ENCODE data around the gene ALKBH2.
A peak's percentile ranks its signal among the peaks of the same experiment; 100 is the strongest.

Gene ALKBH2

DNA sequence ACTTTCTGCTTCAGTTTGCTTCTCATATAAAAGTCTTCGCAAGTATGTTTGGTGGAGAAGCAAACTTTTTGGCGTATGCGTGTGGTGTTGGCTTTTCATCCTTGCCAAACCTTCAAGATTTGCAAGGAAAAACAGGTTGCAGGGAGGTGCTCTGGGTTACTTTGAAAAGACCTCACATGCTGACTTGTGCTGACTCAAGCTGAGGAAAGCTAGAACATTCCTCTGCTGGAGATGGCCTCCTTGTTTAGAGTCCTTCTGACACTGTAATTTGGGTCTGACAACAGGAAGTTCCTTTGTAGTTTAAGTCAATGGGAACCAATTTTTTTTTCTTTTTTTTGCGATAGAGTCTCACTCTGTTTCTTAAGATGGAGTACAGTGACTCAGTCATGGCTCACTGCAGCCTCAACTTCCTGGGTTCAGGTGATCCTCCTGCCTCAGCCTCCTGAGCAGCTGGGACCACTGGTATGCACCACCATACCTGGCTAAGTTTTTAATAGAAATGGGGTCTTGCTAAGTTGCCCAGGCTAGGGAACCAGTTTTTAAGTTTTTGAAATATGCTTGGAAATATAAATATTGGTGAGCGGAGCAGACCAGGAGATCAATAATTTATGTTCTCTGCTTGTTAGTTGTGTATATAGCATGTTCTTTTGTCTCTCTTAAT, 20.5 kb upstream of the ALKBH2 start:
- no peak for FAIRE-seq

DNA sequence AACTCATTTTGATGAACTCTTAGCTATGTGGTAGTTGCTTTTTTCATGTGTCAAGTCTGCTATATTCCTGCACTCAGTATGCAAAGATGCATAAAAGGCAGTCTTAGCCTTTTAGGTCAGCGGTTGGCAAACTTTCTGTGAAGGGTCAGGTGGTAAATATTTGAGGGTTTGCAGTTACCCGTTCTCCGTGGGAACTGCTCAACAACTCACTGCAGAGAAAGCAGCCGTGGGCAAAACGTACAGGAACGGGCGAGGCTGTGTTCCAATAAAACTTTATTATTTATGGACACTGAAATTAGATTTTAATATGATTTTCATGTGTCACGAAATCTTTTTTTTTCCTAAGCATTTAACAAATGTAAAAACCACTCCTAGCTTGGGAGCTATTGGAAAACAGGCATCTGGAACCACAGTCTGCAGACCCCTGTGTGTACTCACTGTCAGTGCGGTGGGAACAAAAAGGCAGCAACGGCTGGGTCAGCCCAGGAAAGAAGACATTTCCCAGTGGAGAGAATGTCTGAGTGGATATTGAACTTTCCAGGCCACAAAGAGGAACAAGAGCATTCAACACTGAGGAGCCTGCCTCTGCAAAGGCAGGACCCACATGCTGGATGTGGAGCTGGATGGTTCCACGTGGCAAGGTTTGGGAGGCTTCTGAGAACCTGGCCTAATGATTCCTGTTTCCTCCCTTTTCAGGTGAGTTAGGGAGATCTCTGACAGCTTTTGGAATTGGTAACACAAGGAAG, 19.6 kb upstream of the ALKBH2 start:
- no peak for FAIRE-seq

DNA sequence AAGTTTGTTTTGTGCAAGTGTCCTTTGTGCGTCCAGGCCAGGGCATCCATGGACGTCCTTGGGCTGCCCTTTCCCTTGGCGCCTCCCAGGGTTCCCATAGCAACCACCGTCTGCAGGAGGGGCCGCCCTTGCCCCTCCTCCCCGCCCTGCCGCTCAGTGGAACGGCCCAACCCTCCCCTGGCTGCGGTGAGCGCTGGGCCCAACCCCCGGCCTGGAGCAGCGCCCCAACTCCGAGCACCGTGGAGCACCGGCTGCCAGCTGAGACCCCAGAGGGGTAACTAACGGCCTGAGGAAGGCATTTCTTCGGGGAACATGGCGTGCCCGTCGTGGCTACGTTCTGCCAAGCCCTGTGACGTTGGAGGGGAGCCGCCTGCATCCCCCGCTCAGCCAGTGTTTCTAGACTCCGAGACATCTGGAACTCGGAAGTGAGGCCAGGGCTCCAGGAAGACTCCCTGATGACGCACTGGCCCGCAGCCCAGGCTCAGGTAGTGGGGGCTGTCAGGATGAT, 17.8 kb upstream of the ALKBH2 start:
- FAIRE-seq = peak; percentile 49

DNA sequence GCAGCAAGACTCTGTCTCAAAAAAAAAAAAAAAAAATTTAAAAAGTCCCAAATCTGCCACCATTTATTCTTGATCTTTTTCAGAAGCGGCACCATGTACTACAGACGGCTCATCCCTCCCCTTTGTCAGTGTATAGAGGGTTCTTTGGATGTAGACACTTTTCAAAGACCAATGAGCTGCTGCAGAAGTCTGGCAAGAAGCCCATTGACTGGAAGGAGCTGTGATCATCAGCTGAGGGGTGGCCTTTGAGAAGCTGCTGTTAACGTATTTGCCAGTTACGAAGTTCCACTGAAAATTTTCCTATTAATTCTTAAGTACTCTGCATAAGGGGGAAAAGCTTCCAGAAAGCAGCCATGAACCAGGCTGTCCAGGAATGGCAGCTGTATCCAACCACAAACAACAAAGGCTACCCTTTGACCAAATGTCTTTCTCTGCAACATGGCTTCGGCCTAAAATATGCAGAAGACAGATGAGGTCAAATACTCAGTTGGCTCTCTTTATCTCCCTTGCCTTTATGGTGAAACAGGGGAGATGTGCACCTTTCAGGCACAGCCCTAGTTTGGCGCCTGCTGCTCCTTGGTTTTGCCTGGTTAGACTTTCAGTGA, 16.6 kb upstream of the ALKBH2 start:
- no peak for FAIRE-seq

DNA sequence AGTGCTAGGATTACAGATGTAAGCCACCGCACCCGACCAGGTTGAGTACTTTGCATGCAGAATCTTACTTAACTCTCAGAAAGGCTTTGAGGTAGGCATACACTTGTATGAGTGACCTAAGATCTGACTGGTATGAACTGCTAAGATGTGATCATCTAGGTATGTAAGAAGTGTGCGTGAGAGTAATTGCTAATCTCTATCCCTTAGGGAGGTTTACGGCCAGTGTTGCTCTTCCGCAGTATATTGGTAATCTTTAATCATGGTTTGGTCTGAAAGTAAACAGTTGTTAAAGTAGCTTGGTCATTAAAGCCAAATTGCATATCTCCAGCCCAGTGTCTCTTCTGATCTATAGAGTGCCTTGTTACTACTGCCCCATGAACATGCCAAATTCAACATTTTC, 11.9 kb upstream of the ALKBH2 start:
- FAIRE-seq = no peak

DNA sequence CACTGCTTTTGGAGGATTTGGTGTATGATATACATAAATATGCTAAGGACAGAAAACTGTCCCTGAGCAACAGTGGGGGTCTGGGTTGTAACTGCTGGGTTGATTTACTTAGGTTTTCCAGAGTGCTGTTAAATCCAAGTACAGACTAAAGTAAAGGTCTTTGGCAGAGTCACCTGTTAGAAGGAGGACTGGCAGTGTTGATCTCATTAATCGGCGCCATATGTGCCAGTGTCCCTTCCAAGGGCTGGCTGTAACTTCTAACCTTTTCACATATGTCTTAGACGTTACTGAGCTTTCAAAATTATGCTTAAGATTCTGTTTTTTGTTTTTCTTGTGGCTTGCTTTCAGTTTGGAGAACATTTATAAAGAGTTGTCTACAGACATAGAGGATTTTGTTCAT, 9.2 kb upstream of the ALKBH2 start:
- FAIRE-seq = no peak

DNA sequence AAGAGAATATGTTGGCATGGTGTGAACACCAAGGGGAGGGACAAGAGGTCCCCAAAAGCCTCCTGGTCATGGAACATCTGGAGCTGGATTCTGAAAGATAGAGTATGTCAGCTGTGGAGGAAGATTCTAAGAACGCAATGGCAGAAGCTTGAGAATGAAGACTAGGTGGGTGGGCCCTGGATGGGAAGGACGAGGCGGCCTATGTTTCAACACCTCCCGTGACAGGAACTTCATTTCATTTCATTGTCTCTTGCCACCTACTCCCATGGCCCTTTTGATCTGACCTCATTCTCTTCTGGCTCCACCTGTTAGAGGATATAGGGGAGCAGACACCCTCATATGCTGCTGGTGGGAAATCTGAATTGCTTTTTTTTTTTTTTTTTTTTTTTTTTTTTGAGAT, 7.5 kb upstream of the ALKBH2 start:
- FAIRE-seq = no peak

DNA sequence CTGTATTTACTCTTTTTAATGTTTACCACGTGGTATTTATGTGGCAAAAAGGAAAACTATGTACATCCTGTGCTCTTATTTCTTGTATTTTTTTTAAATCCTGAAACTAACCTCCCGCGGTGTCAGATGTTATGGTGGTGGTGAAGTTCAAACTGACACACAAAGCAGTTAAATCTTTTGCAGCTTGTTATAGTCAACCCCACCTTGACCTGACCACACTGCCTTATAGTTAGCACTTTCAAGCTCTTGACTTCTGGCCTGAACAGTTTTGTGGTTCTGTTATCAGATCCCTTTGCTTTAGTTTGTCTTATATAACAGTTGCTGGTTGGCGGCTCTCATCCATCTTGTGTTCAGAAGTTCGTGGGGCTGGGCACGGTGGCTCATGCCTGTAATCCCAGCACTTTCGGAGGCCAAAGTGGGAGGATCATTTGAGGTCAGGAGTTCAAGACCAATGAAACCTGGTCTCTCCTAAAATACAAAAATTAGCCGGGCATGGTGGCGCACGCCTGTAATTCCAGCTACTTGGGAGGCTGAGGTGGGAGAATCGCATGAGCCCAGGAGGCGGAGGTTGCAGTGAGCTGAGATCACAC, 6.3 kb upstream of the ALKBH2 start:
- FAIRE-seq = no peak

DNA sequence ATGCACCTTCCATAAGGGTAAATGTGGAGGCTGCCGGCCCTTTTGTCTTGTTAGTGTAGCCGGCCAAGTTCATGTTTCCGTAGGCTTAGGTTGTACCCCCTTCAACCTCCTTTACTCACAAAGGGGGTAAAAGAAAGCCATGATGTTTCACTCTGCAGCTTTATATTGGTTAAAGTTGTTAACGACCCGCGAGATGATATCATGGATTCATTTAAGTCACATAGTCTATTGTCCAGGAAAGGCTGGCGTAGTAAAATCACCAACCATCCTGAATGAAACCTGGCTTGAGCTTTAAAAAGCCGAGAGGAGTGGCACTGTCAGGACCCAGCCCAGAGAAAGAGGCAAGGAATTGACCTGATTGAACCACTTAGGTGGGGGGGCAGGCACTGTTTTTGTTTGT, 5.4 kb upstream of the ALKBH2 start:
- FAIRE-seq = no peak

DNA sequence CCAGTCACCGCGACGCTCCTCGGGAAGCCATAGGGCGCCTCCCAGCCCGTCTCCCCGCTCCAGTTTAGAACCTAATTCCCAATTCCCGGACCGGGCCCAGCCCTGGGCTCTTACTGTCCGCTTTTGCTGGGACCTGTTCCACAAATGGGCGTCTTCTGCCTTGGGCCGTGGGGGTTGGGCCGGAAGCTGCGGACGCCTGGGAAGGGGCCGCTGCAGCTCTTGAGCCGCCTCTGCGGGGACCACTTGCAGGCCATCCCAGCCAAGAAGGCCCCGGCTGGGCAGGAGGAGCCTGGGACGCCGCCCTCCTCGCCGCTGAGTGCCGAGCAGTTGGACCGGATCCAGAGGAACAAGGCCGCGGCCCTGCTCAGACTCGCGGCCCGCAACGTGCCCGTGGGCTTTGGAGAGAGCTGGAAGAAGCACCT, 4.9 kb upstream of the ALKBH2 start:
- no peak for FAIRE-seq

DNA sequence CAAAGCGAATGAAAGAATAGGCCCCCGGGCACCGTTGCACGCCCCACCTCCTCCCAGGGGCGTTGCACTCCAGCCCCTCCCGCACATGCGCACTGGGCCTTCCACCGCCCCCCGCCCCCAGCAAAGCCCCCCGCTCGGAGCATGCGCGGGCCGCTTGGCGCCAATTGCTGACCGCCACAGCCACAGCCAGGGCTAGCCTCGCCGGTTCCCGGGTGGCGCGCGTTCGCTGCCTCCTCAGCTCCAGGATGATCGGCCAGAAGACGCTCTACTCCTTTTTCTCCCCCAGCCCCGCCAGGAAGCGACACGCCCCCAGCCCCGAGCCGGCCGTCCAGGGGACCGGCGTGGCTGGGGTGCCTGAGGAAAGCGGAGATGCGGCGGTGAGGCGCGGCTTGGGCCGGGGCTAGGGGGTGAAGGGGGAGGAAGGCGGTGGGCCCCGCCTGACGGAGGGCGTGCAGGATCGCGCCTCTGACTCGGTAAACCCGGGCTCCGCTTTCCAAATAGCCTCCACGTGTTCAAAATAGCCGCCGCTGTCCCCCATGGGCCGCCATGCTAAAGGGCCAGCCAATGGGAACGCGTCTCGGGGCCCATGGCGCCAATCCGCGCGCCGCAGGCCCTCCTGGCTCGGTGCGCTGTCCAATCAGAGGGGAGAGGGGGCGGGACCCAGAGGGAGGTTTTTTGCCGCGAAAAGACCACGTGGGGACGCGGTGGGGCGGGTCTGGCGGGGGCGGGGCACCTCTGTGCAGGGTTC, 4.3 kb upstream of the ALKBH2 start, which contains the start of gene UNG:
TSS of gene UNG (plus strand) at position 163 of the 748 bp plus-strand sequence. CDS start at position 246, 83 bp downstream.
- FAIRE-seq = peak; percentile 81

DNA sequence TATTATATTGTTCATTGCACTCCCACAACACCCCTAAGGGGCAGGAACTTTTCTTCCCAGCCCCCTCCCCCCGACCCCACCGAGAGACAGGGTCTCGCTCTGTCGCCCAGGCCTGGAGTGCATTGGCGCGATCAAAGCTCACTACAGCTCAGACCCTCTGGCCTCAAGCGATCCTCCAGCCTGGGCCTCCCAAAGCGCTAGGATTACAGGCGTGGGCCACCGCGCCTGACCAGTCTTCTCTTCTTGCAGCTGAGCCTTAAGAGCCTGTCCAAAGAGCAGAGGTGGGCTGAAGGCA, 3.8 kb upstream of the ALKBH2 start:
- no peak for FAIRE-seq

DNA sequence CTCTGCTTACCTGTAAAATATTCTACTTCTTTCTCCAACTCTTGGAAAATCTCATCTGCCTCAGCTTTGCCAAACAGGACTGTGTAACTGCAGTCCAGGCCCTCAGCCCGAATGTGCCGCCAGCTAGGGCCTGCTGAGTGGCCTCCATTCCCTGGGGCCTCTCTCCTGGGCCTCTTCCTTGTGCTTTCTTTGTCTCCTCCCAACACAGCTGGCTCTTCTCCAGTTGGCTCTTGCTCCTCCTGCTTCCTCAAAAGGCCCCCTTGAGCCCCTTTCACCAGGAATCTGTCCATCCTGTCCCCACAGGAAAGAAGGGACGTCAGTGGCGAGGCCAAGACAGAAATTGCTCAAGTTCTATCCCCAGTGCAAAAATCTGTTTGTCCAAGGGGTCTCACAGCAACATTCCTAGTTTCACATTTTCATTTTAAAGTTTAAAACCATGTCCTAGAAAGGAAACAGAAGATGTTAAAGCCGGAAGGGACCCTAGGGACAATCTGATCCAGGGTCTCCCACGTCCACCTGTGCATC, 713 bp downstream of the ALKBH2 start:
- no peak for FAIRE-seq

DNA sequence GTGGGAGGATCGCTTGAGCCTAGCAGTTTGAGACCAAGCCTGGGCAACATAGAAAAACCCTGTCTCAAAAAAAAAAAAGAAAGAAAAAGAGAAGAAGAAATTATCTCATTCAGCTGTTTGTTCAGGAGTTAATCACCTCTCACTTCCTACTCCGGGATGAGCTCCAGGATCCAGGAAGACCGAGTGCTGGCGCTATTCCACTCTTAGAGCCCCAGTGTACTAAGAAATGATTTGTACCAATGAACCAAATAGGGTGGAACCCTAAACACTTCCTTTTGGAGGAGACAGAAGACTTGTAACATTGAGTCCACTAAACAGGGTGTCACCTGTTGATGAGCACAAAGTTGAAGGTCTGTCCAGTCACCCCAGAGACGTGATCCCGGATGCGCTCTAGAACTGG, 3.6 kb downstream of the ALKBH2 start:
- no peak for FAIRE-seq

DNA sequence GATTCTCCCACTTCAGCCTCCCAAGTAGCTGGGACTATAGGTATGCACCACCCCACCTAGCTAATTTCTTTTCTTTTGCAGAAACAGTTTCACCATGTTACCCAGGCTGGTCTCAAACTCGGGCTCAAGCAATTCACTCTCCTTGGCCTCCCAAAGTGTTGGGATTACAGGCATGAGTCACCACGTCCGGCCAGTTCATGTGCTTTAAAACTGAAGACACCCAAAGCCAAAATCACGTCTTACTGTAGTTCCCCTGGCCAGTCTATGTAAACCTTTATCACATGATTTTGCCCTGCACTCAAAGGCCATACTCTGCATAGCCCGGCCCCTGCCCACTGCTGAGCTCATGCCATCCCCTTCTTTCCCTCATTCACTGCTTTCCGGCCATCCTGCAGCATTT, 4.5 kb downstream of the ALKBH2 start:
- FAIRE-seq = no peak

DNA sequence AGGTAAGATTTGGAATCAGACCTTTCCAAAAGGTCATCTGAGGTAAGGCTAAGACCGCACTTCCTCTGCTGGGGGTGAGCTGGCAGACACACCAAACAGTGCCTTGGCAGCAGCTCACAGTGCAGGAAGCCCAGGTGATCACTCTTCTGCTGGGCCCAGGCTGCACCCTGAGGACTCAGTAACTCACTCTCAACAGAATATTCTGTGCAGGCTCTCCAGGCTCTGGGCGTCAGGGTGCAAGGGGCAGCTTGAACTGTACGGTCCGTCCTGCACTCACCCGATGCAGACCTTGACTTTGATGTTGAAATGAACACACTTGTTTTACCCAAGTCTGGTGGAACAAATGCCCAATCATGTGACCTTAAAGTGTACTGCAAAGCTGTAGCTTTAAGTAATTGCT, 6.0 kb downstream of the ALKBH2 start:
- no peak for FAIRE-seq

DNA sequence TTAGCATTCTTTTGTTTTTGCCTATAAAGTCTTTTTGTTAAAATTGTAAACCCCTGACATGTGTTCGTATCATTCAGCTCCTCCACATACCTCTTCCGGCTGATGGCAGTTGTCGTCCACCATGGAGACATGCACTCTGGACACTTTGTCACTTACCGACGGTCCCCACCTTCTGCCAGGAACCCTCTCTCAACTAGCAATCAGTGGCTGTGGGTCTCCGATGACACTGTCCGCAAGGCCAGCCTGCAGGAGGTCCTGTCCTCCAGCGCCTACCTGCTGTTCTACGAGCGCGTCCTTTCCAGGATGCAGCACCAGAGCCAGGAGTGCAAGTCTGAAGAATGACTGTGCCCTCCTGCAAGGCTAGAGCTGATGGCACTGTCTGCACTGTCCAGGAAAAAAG, 7.7 kb downstream of the ALKBH2 start:
- FAIRE-seq = no peak

DNA sequence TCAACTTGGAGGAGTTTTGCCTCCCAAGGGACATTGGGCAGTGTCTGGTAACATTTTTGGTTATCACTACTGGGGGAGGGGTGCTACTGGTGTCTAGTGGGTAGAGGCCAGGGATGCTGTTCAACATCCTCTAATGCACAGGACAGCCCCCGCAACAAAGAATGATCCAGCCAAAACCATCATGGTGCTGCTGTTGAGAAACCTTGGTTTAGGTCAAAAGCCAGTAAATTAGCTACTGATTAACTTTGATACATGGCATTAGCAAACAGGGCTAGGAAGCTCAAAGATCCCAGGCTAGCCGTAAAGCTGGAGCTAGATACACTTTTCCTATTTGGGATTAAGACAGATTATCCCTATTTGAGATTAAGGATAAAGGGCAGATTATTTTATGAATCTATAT, 8.8 kb downstream of the ALKBH2 start:
- FAIRE-seq = no peak

DNA sequence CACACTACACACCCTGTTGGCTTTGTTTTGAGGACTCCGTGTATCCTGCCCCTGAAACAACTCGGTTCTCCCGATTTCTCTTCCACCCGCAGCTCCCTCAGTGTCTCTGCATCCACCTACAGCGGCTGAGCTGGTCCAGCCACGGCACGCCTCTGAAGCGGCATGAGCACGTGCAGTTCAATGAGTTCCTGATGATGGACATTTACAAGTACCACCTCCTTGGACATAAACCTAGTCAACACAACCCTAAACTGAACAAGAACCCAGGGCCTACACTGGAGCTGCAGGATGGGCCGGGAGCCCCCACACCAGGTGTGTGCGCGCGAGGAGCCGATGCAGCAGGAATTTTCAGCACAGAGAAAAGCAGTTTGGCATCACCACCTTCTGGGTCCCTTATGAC, 10.5 kb downstream of the ALKBH2 start:
- FAIRE-seq = no peak

DNA sequence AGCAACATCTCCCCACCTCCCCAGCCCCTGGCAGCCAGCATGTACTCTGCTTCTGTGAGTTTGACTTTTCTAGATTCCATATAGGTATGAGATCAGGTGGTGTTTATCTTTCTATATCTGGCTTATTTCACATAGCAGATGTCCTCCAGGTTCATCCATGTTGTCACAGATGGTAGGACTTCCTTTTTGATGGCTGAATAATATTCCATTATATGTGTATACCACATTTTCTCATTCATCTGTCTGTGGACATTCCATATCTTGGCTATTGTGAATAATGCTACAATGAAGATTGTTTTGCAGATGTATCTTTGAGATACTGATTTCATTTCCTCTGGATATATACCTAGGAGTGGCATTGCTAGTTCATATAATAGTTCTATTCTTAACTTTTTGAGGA, 18.4 kb downstream of the ALKBH2 start:
- no peak for FAIRE-seq

DNA sequence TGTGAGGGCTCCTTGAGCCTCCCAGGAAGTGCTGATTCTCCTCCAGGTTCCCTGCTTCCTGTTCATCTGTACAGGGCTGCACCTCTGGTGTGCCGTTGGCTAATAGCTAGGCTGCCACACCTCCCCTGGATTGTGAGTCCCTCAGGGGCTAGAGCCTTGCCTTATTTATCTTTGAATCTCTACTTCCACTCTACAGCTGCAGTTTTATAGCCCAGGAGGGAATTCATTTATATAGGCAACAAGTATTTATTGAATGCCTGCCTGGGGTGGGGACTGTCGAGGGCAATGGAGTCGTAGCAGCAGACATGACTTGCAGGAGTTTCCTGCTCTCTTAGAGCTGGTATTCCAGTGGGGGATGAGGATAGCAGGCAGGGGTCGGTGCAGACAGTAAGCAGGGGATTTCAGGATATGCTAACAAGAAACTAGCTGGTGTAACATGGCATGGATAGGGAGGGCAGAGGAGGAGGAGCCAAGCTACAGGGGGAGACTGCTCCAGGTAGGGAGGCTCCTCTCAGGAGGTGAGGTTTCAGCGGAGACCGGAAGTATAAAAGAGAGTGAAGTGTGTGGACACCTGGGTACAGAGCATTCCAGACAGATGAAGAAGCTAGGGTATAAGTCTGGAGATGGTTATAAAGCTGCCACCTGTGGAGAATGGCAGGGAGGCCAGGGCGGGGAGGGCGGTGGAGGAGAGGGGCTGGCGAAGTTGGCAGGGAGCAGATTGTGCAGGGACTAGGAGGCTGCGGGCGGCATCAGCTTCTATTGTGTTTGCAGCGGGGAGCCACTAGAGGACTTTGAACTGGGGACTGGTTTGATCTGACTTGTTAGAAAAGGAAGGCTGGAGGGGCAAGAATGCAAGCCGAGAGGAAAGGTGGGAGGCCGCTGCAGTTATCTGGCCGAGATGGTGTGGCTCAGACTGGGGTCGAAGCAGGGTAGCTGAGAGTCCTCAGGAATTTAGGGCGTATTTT, 23.7 kb downstream of the ALKBH2 start:
- no peak for FAIRE-seq

DNA sequence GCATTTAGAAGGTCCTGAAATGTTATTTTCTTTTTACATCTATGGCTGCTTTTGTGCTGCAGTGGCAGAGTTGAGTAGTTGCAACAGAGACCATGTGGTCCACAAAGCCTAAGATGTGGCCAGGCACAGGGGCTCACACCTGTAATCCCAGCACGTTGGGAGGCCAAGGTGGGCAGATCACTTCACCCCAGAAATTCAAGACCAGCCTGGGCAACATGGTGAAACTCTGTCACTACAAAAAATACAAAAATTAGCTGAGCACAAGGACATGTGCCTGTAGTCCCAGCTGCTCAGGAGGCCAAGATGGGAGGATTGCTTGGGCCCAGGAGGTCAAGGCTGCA, 27.4 kb downstream of the ALKBH2 start:
- FAIRE-seq = no peak

All from G401.6 (cell line).